ENCODE data around the gene CPM. TPM values are rescaled to one million over a fixed set of nuclear protein-coding genes. Genes with fewer than 3 reads are reported as not detected.

Gene CPM
- total RNA-seq, 1 donor from 2014 or later: 1.0 TPM

DNA sequence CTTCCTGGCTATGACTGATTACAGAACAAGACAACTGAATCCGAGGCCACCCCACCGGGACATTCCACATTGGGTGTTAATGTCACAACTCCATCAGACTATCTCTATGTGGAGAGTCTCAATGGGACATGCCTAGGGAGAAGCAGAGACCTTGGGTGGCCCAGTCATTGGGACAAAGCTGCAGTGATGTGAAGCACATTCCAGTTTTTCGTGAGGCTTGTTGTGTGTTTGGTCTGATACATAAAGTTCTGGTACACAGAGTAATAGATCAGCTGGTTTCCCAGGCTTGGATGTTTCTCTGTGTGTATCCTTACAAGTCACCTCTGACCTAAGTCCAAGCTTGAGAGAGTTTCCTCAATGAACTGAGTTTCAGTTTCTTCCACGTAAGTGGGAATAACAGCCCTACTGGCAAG is 42.3 kb downstream of the CPM start:
- Mint-ChIP-seq H3K27ac (ENCODE audit: unreplicated experiment) (no peak overlapping the region), H3K4me1 (ENCODE audit: unreplicated experiment) (no peaks in the 10 kb centered on the region), H3K4me3 (ENCODE audit: unreplicated experiment) (no peak overlapping the region), H3K27me3 (ENCODE audit: unreplicated experiment) (peaks cover 18% of the 10 kb centered on the region), H3K9me3 (ENCODE audit: unreplicated experiment) (no peaks in the 10 kb centered on the region), H3K36me3 (ENCODE audit: unreplicated experiment) (no peaks in the 10 kb centered on the region)
- peak; percentile 59 for DNase-seq (ENCODE audit: extremely low spot score, unreplicated experiment)
- TF ChIP-seq, protein P1, sequence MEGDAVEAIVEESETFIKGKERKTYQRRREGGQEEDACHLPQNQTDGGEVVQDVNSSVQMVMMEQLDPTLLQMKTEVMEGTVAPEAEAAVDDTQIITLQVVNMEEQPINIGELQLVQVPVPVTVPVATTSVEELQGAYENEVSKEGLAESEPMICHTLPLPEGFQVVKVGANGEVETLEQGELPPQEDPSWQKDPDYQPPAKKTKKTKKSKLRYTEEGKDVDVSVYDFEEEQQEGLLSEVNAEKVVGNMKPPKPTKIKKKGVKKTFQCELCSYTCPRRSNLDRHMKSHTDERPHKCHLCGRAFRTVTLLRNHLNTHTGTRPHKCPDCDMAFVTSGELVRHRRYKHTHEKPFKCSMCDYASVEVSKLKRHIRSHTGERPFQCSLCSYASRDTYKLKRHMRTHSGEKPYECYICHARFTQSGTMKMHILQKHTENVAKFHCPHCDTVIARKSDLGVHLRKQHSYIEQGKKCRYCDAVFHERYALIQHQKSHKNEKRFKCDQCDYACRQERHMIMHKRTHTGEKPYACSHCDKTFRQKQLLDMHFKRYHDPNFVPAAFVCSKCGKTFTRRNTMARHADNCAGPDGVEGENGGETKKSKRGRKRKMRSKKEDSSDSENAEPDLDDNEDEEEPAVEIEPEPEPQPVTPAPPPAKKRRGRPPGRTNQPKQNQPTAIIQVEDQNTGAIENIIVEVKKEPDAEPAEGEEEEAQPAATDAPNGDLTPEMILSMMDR (IDR thresholded peaks at IDR 0.05): no peak

DNA sequence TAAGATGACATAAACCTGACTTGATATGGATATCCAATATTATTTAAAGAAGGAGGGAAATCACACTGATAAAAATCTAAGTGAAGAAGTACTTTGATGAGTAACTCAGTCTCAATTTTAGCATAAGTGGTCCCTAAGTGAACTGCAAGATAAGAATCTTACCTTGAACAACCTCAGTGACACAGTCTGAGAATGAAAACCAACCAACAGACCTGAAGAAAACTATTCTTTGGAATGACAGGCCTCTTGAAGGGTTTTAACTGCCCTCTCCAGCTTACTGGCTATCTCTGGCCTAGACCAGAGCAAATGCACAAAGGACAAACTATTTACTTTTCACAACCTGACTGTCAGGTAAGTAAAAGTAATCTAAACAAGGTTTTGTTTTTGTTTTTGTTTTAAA is 44.7 kb downstream of the CPM start:
- H3K27ac Mint-ChIP-seq (ENCODE audit: unreplicated experiment): no peak overlapping the region
- no peaks in the 10 kb centered on the region for H3K9me3 Mint-ChIP-seq (ENCODE audit: unreplicated experiment)
- TF ChIP-seq, protein P1 (IDR thresholded peaks at IDR 0.05): no peak
- no peaks in the 10 kb centered on the region for H3K4me1 Mint-ChIP-seq (ENCODE audit: unreplicated experiment)
- DNase-seq (ENCODE audit: extremely low spot score, unreplicated experiment): no peak
- H3K4me3 Mint-ChIP-seq (ENCODE audit: unreplicated experiment): no peak overlapping the region
- no peaks in the 10 kb centered on the region for H3K36me3 Mint-ChIP-seq (ENCODE audit: unreplicated experiment)
- peaks cover 21% of the 10 kb centered on the region for H3K27me3 Mint-ChIP-seq (ENCODE audit: unreplicated experiment)

DNA sequence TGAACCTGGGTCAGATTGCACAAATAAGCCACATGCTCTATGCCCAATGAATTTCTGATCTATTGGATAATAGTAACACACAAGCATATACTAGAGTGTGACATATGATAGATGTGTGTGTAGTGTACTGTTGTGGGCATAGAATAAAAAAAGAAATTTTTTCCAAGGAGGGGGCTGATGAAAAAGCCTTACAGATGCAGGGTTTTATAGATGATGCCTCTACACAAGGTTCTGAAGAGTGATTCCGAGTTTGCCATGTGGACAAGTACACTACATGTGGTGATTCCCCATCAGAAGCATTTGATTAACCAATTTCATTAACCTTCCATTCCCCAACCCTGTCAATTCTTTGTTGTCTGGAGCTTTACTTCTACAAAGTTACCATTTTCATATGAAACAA is 45.3 kb downstream of the CPM start:
- H3K4me1 Mint-ChIP-seq (ENCODE audit: unreplicated experiment): no peaks in the 10 kb centered on the region
- TF ChIP-seq, protein P1 (IDR thresholded peaks at IDR 0.05): no peak
- peaks cover 24% of the 10 kb centered on the region for H3K27me3 Mint-ChIP-seq (ENCODE audit: unreplicated experiment)
- no peaks in the 10 kb centered on the region for H3K9me3 Mint-ChIP-seq (ENCODE audit: unreplicated experiment)
- H3K36me3 Mint-ChIP-seq (ENCODE audit: unreplicated experiment): no peaks in the 10 kb centered on the region
- H3K4me3 Mint-ChIP-seq (ENCODE audit: unreplicated experiment): no peak overlapping the region
- H3K27ac Mint-ChIP-seq (ENCODE audit: unreplicated experiment): no peak overlapping the region
- no peak for DNase-seq (ENCODE audit: extremely low spot score, unreplicated experiment)

DNA sequence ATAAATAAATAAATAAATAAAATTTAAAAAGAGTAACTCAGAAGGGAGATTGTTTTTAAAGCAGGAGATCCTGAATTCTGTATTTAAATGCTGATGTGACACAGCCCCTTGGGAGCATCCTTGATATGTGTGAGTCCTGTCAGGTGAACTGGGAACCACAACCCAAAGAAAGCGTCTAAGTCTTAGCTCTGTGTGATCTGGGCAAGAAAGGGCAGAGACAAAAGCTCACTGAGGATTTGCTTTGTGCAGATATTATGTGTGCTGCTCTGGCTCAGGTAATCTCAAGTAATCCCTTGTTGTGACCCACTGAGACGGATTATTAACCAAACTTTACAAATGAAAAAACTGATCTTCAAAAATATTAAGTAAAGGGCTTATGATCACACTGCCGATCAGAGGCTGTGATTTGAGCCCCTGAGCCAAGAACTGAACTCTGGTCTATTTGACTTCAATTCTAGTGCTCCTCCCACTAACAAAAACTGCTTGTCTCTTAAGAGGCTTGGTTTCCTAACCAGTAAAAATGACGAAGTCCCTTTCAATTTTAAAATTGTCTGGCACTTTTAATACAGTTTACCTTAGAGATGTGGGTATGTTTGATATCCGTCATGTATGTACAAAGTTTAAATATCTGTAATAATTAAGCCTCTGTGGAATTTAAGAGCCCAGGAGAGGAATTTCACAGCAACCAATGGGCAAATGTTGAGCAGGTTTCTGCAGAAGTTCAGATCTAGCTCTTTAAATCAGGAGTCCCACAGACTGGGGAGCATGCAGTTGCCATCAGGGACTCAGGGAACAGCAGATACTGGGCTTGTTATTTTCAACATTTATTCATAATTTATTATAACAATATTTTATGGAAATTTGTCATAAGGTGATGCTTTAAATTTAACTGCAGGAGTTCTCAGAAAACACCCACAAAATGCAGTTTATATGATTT is 46.1 kb downstream of the CPM start:
- no peak overlapping the region for H3K4me3 Mint-ChIP-seq (ENCODE audit: unreplicated experiment)
- peak; percentile 13 for DNase-seq (ENCODE audit: extremely low spot score, unreplicated experiment)
- no peak overlapping the region for H3K27ac Mint-ChIP-seq (ENCODE audit: unreplicated experiment)
- TF ChIP-seq, protein P1 (IDR thresholded peaks at IDR 0.05): no peak
- H3K4me1 Mint-ChIP-seq (ENCODE audit: unreplicated experiment): no peaks in the 10 kb centered on the region
- H3K36me3 Mint-ChIP-seq (ENCODE audit: unreplicated experiment): no peaks in the 10 kb centered on the region
- H3K9me3 Mint-ChIP-seq (ENCODE audit: unreplicated experiment): no peaks in the 10 kb centered on the region
- peaks cover 24% of the 10 kb centered on the region for H3K27me3 Mint-ChIP-seq (ENCODE audit: unreplicated experiment)

DNA sequence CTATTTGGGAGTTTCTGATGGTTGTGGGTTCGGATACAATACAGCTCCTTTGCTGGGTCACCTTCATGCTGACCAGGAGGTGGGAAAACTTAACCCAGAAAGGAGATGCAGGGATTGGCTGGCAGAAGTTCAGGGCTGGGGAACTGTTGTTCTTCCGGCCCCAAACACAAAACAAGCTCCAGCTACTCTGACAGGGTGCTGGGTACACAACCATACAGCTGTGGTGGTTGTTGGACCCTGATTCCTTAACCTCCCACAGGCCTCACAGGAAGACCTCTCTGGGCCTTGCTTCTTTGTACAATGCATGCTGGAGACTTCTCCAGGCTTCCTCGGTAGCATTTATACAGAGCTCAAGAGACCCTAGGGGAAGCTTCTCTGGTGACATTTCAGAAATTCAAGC is 47.6 kb downstream of the CPM start:
- Mint-ChIP-seq H3K4me3 (ENCODE audit: unreplicated experiment) (no peak overlapping the region), H3K27me3 (ENCODE audit: unreplicated experiment) (peaks cover 20% of the 10 kb centered on the region), H3K27ac (ENCODE audit: unreplicated experiment) (no peak overlapping the region), H3K9me3 (ENCODE audit: unreplicated experiment) (no peaks in the 10 kb centered on the region), H3K4me1 (ENCODE audit: unreplicated experiment) (no peaks in the 10 kb centered on the region), H3K36me3 (ENCODE audit: unreplicated experiment) (no peaks in the 10 kb centered on the region)
- TF ChIP-seq, protein P1 (IDR thresholded peaks at IDR 0.05): no peak
- peak; percentile 15 for DNase-seq (ENCODE audit: extremely low spot score, unreplicated experiment)

All from osteocyte (in vitro differentiated cells).